Renal cortical epithelial cell (primary cell): Measurements from ENCODE around the gene LRRC37B. TPM values are rescaled to one million over a fixed set of nuclear protein-coding genes. Genes with fewer than 3 reads are reported as not detected.
"Not testable (repeated sequence)": the region's sequence is repeated elsewhere in the genome, so short reads cannot be mapped to it uniquely, and the experiment has no call there.

Experiments
- DNase-seq: peaks from one replicate; pipeline ENCODE4 v3.0.0-alpha.2; 2011; ENCODE audit warnings: low read depth
- total RNA-seq: library from RNA; depleted of rRNA; stranded (reverse); fragments of >200 nt; gene quantifications from 2 replicates; pipeline ENCODE4 v1.2.3, GENCODE V29; 2014

The LRRC37B gene
- 5.6 and 8.3 TPM in 2 replicates for total RNA-seq

GRCh38 chr17:32006957-32007462 lies at the start of gene LRRC37B:
TSS of gene LRRC37B (plus strand) at chr17:32007383. CDS start at chr17:32021393, 14,010 bp downstream.
- peak; percentile 27 for DNase-seq

DNA sequence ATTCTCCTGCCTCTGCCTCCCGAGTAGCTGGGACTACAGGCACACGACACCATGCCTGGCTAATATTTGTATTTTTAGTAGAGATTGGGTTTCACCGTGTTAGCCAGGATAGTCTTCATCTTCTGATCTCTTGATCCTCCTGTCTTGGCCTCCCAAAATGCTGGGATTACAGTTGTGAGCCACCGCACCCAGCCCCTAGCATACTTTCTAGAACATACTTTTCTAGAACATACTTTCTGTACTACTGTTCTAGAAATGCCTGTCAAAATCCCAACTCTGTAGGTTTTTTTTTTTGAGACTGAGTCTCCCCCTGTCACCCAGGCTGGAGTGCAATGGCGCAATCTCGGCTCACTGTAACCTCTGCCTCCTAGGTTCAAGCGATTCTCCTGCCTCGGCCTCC lies 43.1 kb upstream of the LRRC37B start:
- DNase-seq: not testable (repeated sequence)

- no peak for DNase-seq
Measured at GRCh38 chr17:31967648-31968047, 39.5 kb upstream of the LRRC37B start.

DNA sequence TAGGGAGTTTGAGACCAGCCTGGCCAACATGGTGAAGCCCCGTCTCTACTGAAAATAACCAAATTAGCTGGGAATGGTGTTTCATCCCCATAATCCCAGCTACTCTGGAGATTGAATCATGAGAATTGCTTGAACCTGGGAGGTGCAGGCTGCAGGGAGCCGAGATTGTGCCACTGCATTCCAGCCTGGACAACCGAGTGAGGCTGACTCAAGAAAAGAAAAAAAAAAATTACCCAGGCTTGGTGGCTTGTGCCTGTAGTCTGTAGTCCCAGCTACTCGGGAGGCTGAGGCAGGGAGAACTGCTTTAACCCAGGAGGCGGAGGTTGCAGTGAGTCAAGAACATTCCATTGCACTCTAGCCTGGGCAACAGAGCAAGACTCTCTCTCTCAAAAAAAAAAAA lies 36.8 kb upstream of the LRRC37B start:
- not testable (repeated sequence) for DNase-seq

GRCh38 chr17:31974269-31975071 lies 32.7 kb upstream of the LRRC37B start:
- not testable (repeated sequence) for DNase-seq

DNA sequence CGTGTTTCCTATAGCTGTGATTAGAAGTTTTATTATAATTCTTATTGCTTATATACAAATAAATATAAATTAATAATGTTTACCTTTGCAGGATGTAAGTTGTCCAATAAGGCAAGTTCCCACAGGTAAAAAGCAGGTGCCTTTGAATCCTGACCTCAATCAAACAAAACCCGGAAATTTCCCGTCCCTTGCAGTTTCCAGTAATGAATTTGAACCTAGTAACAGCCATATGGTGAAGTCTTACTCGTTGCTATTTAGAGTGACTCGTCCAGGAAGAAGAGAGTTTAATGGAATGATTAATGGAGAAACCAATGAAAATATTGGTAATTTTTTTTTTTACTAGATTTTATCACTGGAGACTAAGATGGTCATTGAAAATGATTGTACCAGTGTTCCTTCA lies 31.8 kb upstream of the LRRC37B start:
- DNase-seq: not testable (repeated sequence)

DNA sequence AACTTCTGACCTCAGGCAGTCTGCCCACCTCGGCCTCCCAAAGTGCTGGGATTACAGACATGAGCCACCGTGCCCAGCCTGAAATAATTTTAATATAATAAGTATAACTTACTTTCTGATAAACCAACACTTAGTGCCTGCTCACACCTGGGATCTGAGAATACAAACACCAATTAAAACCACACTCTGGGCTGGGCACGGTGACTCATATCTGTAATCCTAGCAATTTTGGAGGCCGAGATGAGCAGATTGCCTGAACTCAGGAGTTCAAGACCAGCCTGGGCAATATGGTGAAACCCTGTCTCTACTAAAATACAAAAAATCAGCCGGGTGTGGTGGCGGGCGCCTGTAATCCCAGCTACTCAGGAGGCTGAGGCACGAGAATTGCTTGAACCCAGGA lies 15.4 kb upstream of the LRRC37B start:
- not testable (repeated sequence) for DNase-seq

DNA sequence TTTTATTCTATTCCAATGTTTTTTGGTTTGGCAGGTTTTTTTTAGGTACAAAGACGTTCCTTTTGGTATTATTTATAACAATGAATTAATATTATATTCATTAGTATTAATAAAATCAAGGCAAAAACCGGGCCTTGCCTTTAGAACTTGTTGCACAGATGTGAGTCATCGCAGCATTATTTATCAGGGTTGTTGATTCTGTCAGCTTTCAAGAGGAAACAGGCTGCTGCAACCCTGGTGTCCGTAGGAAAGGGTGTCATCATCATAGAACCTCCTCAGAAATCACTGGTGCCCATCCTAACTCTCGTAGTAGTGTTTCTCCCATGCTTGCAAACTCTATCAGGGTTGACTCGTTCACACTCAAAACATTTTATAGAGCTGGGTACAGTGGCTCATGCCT lies 10.2 kb upstream of the LRRC37B start:
- DNase-seq: no peak

DNA sequence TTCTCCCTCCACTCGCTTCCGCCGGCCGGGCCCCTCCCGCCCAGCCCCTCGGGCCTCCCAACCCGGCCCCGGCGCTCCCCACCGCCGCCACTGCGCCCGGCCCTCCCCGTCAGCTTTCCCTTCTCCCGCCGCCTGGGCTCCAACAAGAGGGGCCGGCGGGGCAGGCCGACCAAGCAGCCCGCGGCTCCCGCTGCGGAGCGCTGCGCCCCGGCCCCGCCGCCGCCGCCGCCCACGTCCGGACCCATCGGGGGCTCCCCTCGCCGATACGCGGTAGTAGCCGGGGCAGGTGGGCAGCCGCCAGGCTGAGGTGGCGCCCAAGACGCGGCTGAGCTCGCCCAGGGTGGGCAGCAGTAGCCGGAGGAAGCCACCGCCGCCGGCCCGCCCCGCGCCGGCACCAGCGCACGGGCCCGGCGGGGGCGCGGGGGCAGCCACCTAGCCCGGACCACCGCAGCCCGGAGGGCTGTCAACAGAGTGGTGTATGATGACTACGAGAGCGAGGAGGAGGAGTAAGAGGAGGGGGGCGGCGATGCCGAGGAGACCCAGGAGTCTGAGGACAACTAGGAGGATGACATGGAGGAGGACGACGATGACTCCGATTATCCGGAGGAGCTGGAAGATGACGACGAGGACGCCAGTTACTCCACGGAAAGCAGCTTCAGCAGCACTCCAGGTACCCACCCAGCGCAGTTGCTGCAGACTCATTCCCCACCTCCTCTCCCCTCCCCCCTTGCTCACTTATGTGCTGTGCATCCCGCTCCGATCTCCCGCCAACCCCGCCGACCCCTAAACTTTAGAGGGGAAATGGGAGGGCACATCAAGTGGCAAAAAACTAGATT lies 498 bp downstream of the LRRC37B start:
- no peak for DNase-seq

DNA sequence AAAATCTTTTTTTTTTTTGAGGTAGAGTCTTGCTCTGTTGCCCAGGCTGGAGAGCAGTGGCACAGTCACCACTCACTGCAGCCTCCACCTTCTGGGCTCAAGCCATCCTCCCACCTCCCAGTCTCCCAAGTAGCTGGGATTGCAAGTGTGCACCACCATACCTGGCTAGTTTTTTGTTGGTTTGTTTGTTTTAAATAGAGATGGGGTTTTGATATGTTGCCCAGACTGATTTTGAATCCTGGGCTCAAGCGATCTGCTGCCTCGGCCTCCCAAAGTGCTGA lies 2.0 kb downstream of the LRRC37B start:
- DNase-seq: no peak

GRCh38 chr17:32010114-32010513 lies 2.9 kb downstream of the LRRC37B start:
- no peak for DNase-seq

DNA sequence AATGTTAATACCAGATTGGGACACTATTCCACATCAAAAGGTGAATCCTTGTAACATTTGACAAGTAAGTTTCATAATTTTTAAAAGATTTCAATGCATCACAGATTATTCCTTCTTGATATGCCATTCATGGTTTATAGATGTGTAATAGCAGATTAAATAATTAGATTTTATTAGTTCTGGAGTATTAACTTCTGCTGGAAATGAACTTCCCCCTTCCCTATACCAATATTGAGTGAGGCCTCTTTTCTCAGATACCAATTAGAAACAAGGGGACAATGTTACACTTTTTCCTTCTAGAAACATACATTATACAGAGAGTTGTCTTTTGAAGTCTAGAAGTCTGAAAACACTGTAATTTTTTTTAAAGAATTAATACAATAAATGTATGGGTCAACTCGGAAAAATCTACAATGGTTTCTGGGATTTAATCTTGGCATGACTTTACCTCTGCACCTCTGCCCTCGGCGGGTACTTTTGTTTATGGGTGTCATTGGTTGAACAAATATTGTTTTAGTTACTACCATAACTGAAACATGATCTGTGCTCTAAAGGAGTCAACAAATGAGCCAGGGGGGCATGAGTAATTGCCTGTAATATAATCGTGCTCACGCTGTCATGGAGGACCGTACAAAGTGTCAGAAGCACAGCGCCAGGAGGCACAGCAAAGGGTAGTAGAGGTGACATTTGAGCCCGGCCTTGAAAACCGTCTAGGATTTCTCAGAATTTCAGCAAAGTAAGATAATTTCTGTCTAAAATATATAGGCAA lies 8.2 kb downstream of the LRRC37B start:
- DNase-seq: peak; percentile 49

- DNase-seq: no peak
Measured at GRCh38 chr17:32016231-32016630, 9.0 kb downstream of the LRRC37B start.

- no peak for DNase-seq
Measured at GRCh38 chr17:32019228-32019627, 12.0 kb downstream of the LRRC37B start.

DNA sequence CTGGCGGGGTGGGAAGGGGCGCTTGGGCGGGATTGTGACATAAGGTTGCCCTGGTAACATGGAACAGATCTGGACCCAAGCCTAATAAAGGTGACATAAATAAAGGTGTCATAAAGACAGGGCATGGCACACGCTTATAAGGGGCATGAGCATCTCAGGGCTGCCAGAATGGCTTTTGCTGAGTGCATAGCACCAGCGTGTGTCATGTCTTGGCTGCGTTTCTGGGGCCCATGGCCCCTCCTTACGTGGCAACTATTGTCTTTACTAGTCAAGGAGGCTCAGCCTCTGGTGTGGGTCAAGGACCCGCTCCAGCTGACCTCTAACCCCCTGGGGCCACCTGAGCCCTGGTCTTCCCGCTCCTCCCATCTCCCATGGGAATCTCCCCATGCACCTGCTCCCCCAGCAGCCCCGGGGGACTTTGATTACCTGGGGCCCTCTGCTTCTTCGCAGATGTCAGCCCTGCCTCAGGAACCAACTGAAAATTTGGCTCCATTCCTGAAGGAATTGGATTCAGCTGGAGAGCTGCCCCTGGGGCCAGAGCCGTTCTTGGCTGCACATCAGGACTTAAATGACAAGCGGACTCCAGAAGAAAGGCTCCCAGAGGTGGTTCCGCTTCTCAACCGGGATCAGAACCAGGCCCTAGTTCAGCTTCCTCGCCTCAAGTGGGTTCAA lies 13.9 kb downstream of the LRRC37B start:
- no peak for DNase-seq

DNA sequence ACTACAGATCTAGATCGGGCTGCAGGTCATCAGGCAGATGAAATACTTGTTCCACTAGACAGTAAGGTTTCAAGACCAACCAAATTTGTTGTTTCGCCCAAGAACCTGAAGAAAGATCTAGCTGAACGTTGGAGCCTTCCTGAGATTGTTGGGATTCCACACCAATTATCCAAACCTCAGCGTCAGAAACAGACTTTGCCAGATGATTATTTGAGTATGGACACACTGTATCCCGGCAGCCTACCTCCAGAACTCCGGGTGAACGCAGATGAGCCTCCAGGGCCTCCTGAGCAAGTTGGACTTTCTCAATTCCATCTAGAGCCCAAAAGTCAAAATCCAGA lies 14.4 kb downstream of the LRRC37B start:
- DNase-seq: no peak

GRCh38 chr17:32022554-32022953 lies 15.4 kb downstream of the LRRC37B start:
- not testable (repeated sequence) for DNase-seq

- DNase-seq: not testable (repeated sequence)
Measured at GRCh38 chr17:32027271-32027670, 20.1 kb downstream of the LRRC37B start.

GRCh38 chr17:32033223-32033622 lies 26.0 kb downstream of the LRRC37B start:
- DNase-seq: no peak

- not testable (repeated sequence) for DNase-seq
Measured at GRCh38 chr17:32033812-32034211, 26.6 kb downstream of the LRRC37B start.

GRCh38 chr17:32040246-32040645 lies 33.1 kb downstream of the LRRC37B start:
- DNase-seq: not testable (repeated sequence)
